Measurements from ENCODE around the gene RPL36. TPM values are rescaled to one million over a fixed set of nuclear protein-coding genes. Genes with fewer than 3 reads are reported as not detected.

The RPL36 gene
- total RNA-seq, 1 experiment from 2014 or later = 787 TPM

GRCh38 chr19:5681391-5682106 is 8.5 kb upstream of the RPL36 start:
- ChIA-PET CTCF (no interaction called here), POLR2A (ENCODE audit: unreplicated experiment) (no interaction called here)
- DNase-seq = no peak
- Histone ChIP-seq H3K27me3 (ENCODE audit: insufficient read depth, low read depth) (no peaks in the 10 kb centered on the region), H3K79me2 (ENCODE audit: low read depth) (peaks cover 9% of the 10 kb centered on the region), H3K9me2 (ENCODE audit: insufficient read depth) (no peaks in the 10 kb centered on the region), H3K4me3 (peak overlapping the region; percentile 99; the same call in 1 of the 2 replicates), H4K20me1 (ENCODE audit: insufficient read depth) (no peaks in the 10 kb centered on the region), H3K36me3 (ENCODE audit: low read depth) (no peaks in the 10 kb centered on the region), H3K9me3 (ENCODE audit: insufficient read depth, low read depth) (no peaks in the 10 kb centered on the region), H2AFZ (no peak overlapping the region), H3K4me2 (peak overlapping the region; percentile 68), H3F3A (ENCODE audit: insufficient read depth, low read depth) (no peaks in the 10 kb centered on the region), H3K4me1 (replicated peaks; ENCODE audit: insufficient read depth) (no peaks in the 10 kb centered on the region), H3K27ac (no peak overlapping the region)
- TF ChIP-seq CTCF (conservative IDR thresholded peaks at IDR 0.05) = no peak
- no peak for TF ChIP-seq EZH2 (IDR thresholded peaks at IDR 0.05; ENCODE audit: low read depth)
- intact Hi-C loops (cut with micrococcal nuclease; ENCODE audit: unreplicated experiment) = loop anchor here (2.0 kb wide), 2 partner anchors 59 to 109 kb away; partner anchors contain the start of genes DUS3L, SAFB and SAFB2
- no TSS peak for BruUV-seq (replicated peaks)

- peaks cover 9% of the 10 kb centered on the region for H3K79me2 ChIP-seq (ENCODE audit: low read depth)
- DNase-seq = no peak
- no peak overlapping the region for H3K4me3 ChIP-seq
- CTCF ChIA-PET = interaction anchor here (0.6 kb wide), 1 partner anchor 122 kb away, joined by 3 read pairs; no protein-coding TSS in a partner anchor
- no peaks in the 10 kb centered on the region for H4K20me1 ChIP-seq (ENCODE audit: insufficient read depth)
- H2AFZ ChIP-seq = no peak overlapping the region
- BruUV-seq (replicated peaks) = no TSS peak
- H3F3A ChIP-seq (ENCODE audit: insufficient read depth, low read depth) = no peaks in the 10 kb centered on the region
- intact Hi-C loops (cut with micrococcal nuclease; ENCODE audit: unreplicated experiment) = no loop called here
- no peak for TF ChIP-seq EZH2 (IDR thresholded peaks at IDR 0.05; ENCODE audit: low read depth)
- no peak for TF ChIP-seq CTCF (conservative IDR thresholded peaks at IDR 0.05)
- H3K4me1 ChIP-seq (replicated peaks; ENCODE audit: insufficient read depth) = no peaks in the 10 kb centered on the region
- H3K9me2 ChIP-seq (ENCODE audit: insufficient read depth) = no peaks in the 10 kb centered on the region
- H3K27ac ChIP-seq = no peak overlapping the region
- POLR2A ChIA-PET (ENCODE audit: unreplicated experiment) = no interaction called here
- H3K27me3 ChIP-seq (ENCODE audit: insufficient read depth, low read depth) = no peaks in the 10 kb centered on the region
- H3K9me3 ChIP-seq (ENCODE audit: insufficient read depth, low read depth) = no peaks in the 10 kb centered on the region
- H3K4me2 ChIP-seq = no peak overlapping the region
- H3K36me3 ChIP-seq (ENCODE audit: low read depth) = no peaks in the 10 kb centered on the region
Observed at GRCh38 chr19:5682107-5682482, 8.0 kb upstream of the RPL36 start.

GRCh38 chr19:5683177-5683886 is 6.8 kb upstream of the RPL36 start:
- no peak for TF ChIP-seq EZH2 (IDR thresholded peaks at IDR 0.05; ENCODE audit: low read depth)
- no peak for TF ChIP-seq CTCF (conservative IDR thresholded peaks at IDR 0.05)
- POLR2A ChIA-PET (ENCODE audit: unreplicated experiment) = no interaction called here
- H3K36me3 ChIP-seq (ENCODE audit: low read depth) = no peaks in the 10 kb centered on the region
- peaks cover 9% of the 10 kb centered on the region for H3K79me2 ChIP-seq (ENCODE audit: low read depth)
- no peaks in the 10 kb centered on the region for H3K9me3 ChIP-seq (ENCODE audit: insufficient read depth, low read depth)
- DNase-seq = no peak
- no peaks in the 10 kb centered on the region for H3F3A ChIP-seq (ENCODE audit: insufficient read depth, low read depth)
- CTCF ChIA-PET = no interaction called here
- no peak overlapping the region for H3K4me2 ChIP-seq
- no peak overlapping the region for H3K27ac ChIP-seq
- H3K4me3 ChIP-seq = no peak overlapping the region
- no peak overlapping the region for H2AFZ ChIP-seq
- no peaks in the 10 kb centered on the region for H4K20me1 ChIP-seq (ENCODE audit: insufficient read depth)
- H3K4me1 ChIP-seq (replicated peaks; ENCODE audit: insufficient read depth) = no peaks in the 10 kb centered on the region
- BruUV-seq (replicated peaks) = no TSS peak
- H3K9me2 ChIP-seq (ENCODE audit: insufficient read depth) = no peaks in the 10 kb centered on the region
- H3K27me3 ChIP-seq (ENCODE audit: insufficient read depth, low read depth) = no peaks in the 10 kb centered on the region
- intact Hi-C loops (cut with micrococcal nuclease; ENCODE audit: unreplicated experiment) = no loop called here
